ENCODE results near the gene HINT3.
A peak's percentile ranks its signal among the peaks of the same experiment; 100 is the strongest.

DNA sequence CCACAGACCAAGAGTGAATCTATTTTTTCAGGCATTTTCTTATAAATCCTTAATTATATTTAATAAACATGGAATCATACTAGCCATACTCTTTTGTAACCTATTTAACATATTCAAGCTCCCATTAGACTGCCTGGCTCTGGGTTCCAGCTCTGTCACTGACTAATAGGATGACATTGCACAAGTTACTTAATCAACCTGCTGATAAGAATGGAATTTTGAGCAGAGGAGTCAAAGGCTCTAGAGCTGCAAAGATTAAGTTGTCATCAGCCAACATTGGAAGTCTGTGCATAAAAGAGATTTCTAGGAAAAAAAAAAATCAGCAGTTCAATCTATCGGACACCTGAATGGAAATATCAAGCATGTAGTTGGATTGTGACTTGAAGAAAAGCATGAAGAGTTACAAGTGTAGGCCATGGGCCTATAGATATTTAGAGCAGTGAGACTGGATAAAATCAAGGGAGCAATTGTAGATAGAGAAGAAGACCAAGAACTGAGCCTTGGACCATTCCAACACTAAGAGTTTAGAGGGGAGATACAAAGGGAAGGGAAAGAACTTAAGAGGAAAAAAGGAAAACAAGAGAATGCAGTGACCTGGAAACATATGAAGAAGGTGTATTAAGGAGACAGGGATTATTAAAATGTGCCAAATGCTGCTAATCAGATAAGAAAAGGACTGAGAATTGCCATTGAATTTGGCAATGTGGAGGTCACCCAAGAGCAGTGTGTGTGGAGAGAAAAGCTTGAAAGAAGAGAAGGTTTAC, 11.0 kb upstream of the HINT3 start:
- peak in 1 of 4 donors; percentile 10 for TF ChIP-seq POLR2AphosphoS5 (IDR thresholded peaks at IDR 0.05)
- no peak for TF ChIP-seq POLR2A (IDR thresholded peaks at IDR 0.05)
- TF ChIP-seq, protein P1, sequence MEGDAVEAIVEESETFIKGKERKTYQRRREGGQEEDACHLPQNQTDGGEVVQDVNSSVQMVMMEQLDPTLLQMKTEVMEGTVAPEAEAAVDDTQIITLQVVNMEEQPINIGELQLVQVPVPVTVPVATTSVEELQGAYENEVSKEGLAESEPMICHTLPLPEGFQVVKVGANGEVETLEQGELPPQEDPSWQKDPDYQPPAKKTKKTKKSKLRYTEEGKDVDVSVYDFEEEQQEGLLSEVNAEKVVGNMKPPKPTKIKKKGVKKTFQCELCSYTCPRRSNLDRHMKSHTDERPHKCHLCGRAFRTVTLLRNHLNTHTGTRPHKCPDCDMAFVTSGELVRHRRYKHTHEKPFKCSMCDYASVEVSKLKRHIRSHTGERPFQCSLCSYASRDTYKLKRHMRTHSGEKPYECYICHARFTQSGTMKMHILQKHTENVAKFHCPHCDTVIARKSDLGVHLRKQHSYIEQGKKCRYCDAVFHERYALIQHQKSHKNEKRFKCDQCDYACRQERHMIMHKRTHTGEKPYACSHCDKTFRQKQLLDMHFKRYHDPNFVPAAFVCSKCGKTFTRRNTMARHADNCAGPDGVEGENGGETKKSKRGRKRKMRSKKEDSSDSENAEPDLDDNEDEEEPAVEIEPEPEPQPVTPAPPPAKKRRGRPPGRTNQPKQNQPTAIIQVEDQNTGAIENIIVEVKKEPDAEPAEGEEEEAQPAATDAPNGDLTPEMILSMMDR (IDR thresholded peaks at IDR 0.05) = no peak

All from sigmoid colon (tissue), 4 donors.